WTC11 (cell line): ENCODE results near the gene IGSF1. TPM values are rescaled to one million over a fixed set of nuclear protein-coding genes. Genes with fewer than 3 reads are reported as not detected.
A peak's percentile ranks its signal among the peaks of the same experiment; 100 is the strongest.

ENCODE experiments used
- ATAC-seq: fragments of 200-7000 bp; cut with Tn5 transposase; 2 replicates; pipeline ENCODE4 v1.10.0; 2021; ENCODE audit warnings: mild to moderate bottlenecking, moderate library complexity
- CTCF ChIA-PET: fragments of 300-600 bp; sonication (Branson Sonifier 250); formaldehyde crosslinking; loops from one replicate; lab custom pipeline; 2021; ENCODE audit warnings: antibody characterized with exemption; lab: Charles Lee
- POLR2A ChIA-PET: fragments of 350-600 bp; sonication (Branson Sonifier 250); formaldehyde crosslinking; loops from one replicate; lab custom pipeline; 2021; ENCODE audit warnings: antibody characterized with exemption; lab: Charles Lee
- DNase-seq: peaks from one replicate; pipeline ENCODE4 v3.0.0; 2021; ENCODE audit warnings: low spot score
- H3K27ac Mint-ChIP-seq: 2 replicates; pipeline ENCODE4 v1.8.0; 2021; ENCODE audit warnings: mixed read lengths
- H3K27me3 Mint-ChIP-seq: 2 replicates; pipeline ENCODE4 v1.8.0; 2021; ENCODE audit warnings: low read depth, mild to moderate bottlenecking, moderate library complexity, mixed read lengths
- H3K36me3 Mint-ChIP-seq: 2 replicates; pipeline ENCODE4 v1.8.0; 2021; ENCODE audit warnings: mixed read lengths
- H3K4me1 Mint-ChIP-seq: 2 replicates; pipeline ENCODE4 v1.8.0; 2022; ENCODE audit warnings: mixed read lengths
- H3K4me3 Mint-ChIP-seq: 2 replicates; pipeline ENCODE4 v1.8.0; 2021; ENCODE audit warnings: mild to moderate bottlenecking, moderate library complexity, mixed read lengths
- H3K9me3 Mint-ChIP-seq: 2 replicates; pipeline ENCODE4 v1.8.0; 2021; ENCODE audit warnings: mixed read lengths
- ATF1 ChIP-seq: sonication (generic); formaldehyde crosslinking; IDR thresholded peaks from 2 replicates; pipeline ENCODE4 v1.8.1; 2023; ENCODE audit warnings: mild to moderate bottlenecking, moderate library complexity, missing genetic modification reagents
- CREB1 ChIP-seq: sonication (generic); formaldehyde crosslinking; IDR thresholded peaks from 2 replicates; pipeline ENCODE4 v1.8.0; 2023; ENCODE audit warnings: mild to moderate bottlenecking, missing genetic modification reagents
- EMX1 ChIP-seq: fragments of 250-450 bp; sonication (Bioruptor Pico); IDR thresholded peaks from 2 replicates; pipeline ENCODE4 v1.8.0; 2021; ENCODE audit warnings: mild to moderate bottlenecking
- ESRRA ChIP-seq: sonication (generic); formaldehyde crosslinking; IDR thresholded peaks from 2 replicates; pipeline ENCODE4 v1.8.1; 2022; ENCODE audit warnings: mild to moderate bottlenecking, missing genetic modification reagents, borderline replicate concordance
- FOXK1 ChIP-seq: sonication (generic); formaldehyde crosslinking; IDR thresholded peaks from 2 replicates; pipeline ENCODE4 v1.8.0; 2022; ENCODE audit warnings: mild to moderate bottlenecking, moderate library complexity, missing genetic modification reagents
- FOXP1 ChIP-seq: sonication (generic); formaldehyde crosslinking; IDR thresholded peaks from 2 replicates; pipeline ENCODE4 v1.8.0; 2022; ENCODE audit warnings: missing genetic modification reagents, mild to moderate bottlenecking, moderate library complexity, borderline replicate concordance
- GABPB1 ChIP-seq: sonication (generic); formaldehyde crosslinking; IDR thresholded peaks from 2 replicates; pipeline ENCODE4 v1.8.1; 2023; ENCODE audit warnings: mild to moderate bottlenecking, missing genetic modification reagents
- MXD4 ChIP-seq: fragments of 250-450 bp; sonication (Bioruptor Pico); IDR thresholded peaks from 2 replicates; pipeline ENCODE4 v1.8.0; 2021; ENCODE audit warnings: mild to moderate bottlenecking, moderate library complexity, borderline replicate concordance
- NFE2L1 ChIP-seq: sonication (generic); formaldehyde crosslinking; IDR thresholded peaks from 2 replicates; pipeline ENCODE4 v1.8.1; 2023; ENCODE audit warnings: missing genetic modification reagents
- NFYB ChIP-seq: sonication (generic); formaldehyde crosslinking; conservative IDR thresholded peaks from 2 replicates; pipeline ENCODE4 v1.8.0; 2022; ENCODE audit warnings: low read depth, missing genetic modification reagents
- NR1H2 ChIP-seq: sonication (generic); formaldehyde crosslinking; IDR thresholded peaks from 2 replicates; pipeline ENCODE4 v1.9.0; 2021; ENCODE audit warnings: mild to moderate bottlenecking, moderate library complexity, missing genetic modification reagents
- OVOL2 ChIP-seq: fragments of 250-450 bp; sonication (Bioruptor Pico); IDR thresholded peaks from 2 replicates; pipeline ENCODE4 v1.9.0; 2021; ENCODE audit warnings: mild to moderate bottlenecking, borderline replicate concordance
- SMAD4 ChIP-seq: sonication (generic); formaldehyde crosslinking; IDR thresholded peaks from 2 replicates; pipeline ENCODE4 v1.8.0; 2022; ENCODE audit warnings: mild to moderate bottlenecking, missing genetic modification reagents
- SP1 ChIP-seq: sonication (generic); formaldehyde crosslinking; conservative IDR thresholded peaks from 2 replicates; pipeline ENCODE4 v1.8.1; 2022; ENCODE audit warnings: missing genetic modification reagents
- ZBTB21 ChIP-seq: sonication (generic); formaldehyde crosslinking; IDR thresholded peaks from 2 replicates; pipeline ENCODE4 v1.8.1; 2023; ENCODE audit warnings: mild to moderate bottlenecking, missing genetic modification reagents, borderline replicate concordance
- ZNF138 ChIP-seq: sonication (generic); formaldehyde crosslinking; conservative IDR thresholded peaks from 2 replicates; pipeline ENCODE4 v1.8.1; 2022; ENCODE audit warnings: mild to moderate bottlenecking, moderate library complexity, missing genetic modification reagents
- ZNF396 ChIP-seq: fragments of 250-450 bp; sonication (Bioruptor Pico); IDR thresholded peaks from 2 replicates; pipeline ENCODE4 v1.8.0; 2021; ENCODE audit warnings: mild to moderate bottlenecking, moderate library complexity, borderline replicate concordance
- ZNF416 ChIP-seq: fragments of 250-450 bp; sonication (Bioruptor Pico); IDR thresholded peaks from 2 replicates; pipeline ENCODE4 v1.9.0; 2021; ENCODE audit warnings: mild to moderate bottlenecking, inconsistent platforms
- total RNA-seq: library from RNA; stranded (reverse); gene quantifications from 3 replicates; pipeline ENCODE4 v1.2.3, GENCODE V29; 2021
- TF ChIP-seq, protein P1 (sequence below): sonication (generic); formaldehyde crosslinking; IDR thresholded peaks from 2 replicates; pipeline ENCODE4 v1.8.1; 2023; ENCODE audit warnings: mild to moderate bottlenecking, missing genetic modification reagents
- TF ChIP-seq, protein P2 (sequence below): fragments of 250-450 bp; sonication (Bioruptor Pico); IDR thresholded peaks from 2 replicates; pipeline ENCODE4 v1.8.0; 2021; ENCODE audit warnings: mild to moderate bottlenecking
- TF ChIP-seq, protein P3 (sequence below): sonication (generic); formaldehyde crosslinking; IDR thresholded peaks from 2 replicates; pipeline ENCODE4 v1.8.1; 2022; ENCODE audit warnings: mild to moderate bottlenecking, missing genetic modification reagents, moderate library complexity, borderline replicate concordance
- TF ChIP-seq, protein P4 (sequence below): fragments of 200-600 bp; IDR thresholded peaks from 2 replicates; pipeline ENCODE4 v1.8.0; 2022; ENCODE audit warnings: antibody characterized with exemption
- TF ChIP-seq, protein P5 (sequence below): sonication (generic); formaldehyde crosslinking; IDR thresholded peaks from 2 replicates; pipeline ENCODE4 v1.8.1; 2023; ENCODE audit warnings: mild to moderate bottlenecking, moderate library complexity, missing genetic modification reagents

Gene IGSF1
- total RNA-seq, 1 experiment from 2014 or later, result 16.2 TPM

DNA sequence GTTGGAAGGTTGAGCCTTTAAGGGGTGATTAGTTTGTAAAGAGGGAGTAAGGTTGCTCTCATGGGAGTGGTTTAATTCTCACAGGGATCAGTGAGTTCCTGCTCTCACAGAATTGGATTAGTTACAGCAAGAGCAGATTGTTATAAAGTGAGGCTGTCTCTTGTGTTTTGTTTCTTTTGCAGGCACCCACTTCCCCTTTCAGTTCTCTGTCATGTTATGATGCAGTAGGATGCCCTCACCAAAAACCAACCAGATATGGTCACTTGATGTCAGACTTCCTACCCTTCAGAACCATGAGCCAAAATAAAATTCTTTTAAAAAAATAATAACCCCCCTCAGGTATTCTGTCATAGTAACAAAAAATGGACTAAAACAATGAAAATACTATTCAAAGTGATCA lies 19.9 kb upstream of the IGSF1 start:
- POLR2A ChIA-PET, result no interaction called here
- H3K9me3 Mint-ChIP-seq, result no peaks in the 10 kb centered on the region
- H3K4me1 Mint-ChIP-seq, result peaks cover 19% of the 10 kb centered on the region
- H3K4me3 Mint-ChIP-seq, result no peak overlapping the region
- H3K27me3 Mint-ChIP-seq, result no peaks in the 10 kb centered on the region
- CTCF ChIA-PET, result no interaction called here
- H3K36me3 Mint-ChIP-seq, result no peaks in the 10 kb centered on the region
- no peak overlapping the region for H3K27ac Mint-ChIP-seq
- TF ChIP-seq ATF1 (CRISPR knock-in tag), result no peak
- no peak for TF ChIP-seq FOXP1
- TF ChIP-seq, protein P1, sequence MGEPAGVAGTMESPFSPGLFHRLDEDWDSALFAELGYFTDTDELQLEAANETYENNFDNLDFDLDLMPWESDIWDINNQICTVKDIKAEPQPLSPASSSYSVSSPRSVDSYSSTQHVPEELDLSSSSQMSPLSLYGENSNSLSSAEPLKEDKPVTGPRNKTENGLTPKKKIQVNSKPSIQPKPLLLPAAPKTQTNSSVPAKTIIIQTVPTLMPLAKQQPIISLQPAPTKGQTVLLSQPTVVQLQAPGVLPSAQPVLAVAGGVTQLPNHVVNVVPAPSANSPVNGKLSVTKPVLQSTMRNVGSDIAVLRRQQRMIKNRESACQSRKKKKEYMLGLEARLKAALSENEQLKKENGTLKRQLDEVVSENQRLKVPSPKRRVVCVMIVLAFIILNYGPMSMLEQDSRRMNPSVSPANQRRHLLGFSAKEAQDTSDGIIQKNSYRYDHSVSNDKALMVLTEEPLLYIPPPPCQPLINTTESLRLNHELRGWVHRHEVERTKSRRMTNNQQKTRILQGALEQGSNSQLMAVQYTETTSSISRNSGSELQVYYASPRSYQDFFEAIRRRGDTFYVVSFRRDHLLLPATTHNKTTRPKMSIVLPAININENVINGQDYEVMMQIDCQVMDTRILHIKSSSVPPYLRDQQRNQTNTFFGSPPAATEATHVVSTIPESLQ (CRISPR knock-in tag), result no peak
- TF ChIP-seq, protein P2, sequence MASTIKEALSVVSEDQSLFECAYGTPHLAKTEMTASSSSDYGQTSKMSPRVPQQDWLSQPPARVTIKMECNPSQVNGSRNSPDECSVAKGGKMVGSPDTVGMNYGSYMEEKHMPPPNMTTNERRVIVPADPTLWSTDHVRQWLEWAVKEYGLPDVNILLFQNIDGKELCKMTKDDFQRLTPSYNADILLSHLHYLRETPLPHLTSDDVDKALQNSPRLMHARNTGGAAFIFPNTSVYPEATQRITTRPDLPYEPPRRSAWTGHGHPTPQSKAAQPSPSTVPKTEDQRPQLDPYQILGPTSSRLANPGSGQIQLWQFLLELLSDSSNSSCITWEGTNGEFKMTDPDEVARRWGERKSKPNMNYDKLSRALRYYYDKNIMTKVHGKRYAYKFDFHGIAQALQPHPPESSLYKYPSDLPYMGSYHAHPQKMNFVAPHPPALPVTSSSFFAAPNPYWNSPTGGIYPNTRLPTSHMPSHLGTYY (CRISPR knock-in tag), result no peak
- no peak for TF ChIP-seq EMX1 (CRISPR knock-in tag)
- TF ChIP-seq, protein P3, sequence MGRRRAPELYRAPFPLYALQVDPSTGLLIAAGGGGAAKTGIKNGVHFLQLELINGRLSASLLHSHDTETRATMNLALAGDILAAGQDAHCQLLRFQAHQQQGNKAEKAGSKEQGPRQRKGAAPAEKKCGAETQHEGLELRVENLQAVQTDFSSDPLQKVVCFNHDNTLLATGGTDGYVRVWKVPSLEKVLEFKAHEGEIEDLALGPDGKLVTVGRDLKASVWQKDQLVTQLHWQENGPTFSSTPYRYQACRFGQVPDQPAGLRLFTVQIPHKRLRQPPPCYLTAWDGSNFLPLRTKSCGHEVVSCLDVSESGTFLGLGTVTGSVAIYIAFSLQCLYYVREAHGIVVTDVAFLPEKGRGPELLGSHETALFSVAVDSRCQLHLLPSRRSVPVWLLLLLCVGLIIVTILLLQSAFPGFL (CRISPR knock-in tag), result no peak
- no peak for TF ChIP-seq NR1H2
- no peak for TF ChIP-seq CREB1 (CRISPR knock-in tag)
- no peak for TF ChIP-seq ESRRA (CRISPR knock-in tag)
- no peak for TF ChIP-seq OVOL2
- TF ChIP-seq, protein P4, sequence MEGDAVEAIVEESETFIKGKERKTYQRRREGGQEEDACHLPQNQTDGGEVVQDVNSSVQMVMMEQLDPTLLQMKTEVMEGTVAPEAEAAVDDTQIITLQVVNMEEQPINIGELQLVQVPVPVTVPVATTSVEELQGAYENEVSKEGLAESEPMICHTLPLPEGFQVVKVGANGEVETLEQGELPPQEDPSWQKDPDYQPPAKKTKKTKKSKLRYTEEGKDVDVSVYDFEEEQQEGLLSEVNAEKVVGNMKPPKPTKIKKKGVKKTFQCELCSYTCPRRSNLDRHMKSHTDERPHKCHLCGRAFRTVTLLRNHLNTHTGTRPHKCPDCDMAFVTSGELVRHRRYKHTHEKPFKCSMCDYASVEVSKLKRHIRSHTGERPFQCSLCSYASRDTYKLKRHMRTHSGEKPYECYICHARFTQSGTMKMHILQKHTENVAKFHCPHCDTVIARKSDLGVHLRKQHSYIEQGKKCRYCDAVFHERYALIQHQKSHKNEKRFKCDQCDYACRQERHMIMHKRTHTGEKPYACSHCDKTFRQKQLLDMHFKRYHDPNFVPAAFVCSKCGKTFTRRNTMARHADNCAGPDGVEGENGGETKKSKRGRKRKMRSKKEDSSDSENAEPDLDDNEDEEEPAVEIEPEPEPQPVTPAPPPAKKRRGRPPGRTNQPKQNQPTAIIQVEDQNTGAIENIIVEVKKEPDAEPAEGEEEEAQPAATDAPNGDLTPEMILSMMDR, result no peak
- TF ChIP-seq SMAD4, result no peak
- TF ChIP-seq, all 79 proteins: peak for 0
- DNase-seq (no peak), ATAC-seq (no peak)

DNA sequence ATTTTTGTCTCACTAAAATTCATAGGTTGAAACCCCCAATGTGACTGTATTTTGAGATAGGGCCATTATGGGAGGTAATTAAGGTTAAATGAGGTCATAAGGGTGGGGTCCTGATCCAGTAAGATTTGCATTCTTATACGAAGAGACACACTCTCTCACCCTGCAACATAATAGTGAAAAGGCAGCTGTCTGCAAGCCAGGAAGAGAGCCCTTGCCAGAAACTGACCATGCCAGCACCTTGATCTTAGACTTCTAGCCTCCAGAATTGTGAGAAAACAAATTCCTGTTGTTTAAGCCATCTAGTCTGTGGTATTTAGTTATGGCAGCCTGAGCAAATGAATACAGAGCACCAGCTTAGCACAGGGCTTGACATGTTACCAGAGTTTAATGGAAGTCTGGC lies 17.5 kb upstream of the IGSF1 start:
- Mint-ChIP-seq H3K9me3 (no peaks in the 10 kb centered on the region), H3K36me3 (no peaks in the 10 kb centered on the region), H3K4me1 (peaks cover 19% of the 10 kb centered on the region), H3K27ac (peak overlapping the region; percentile 74; the same call in 1 of the 2 replicates), H3K27me3 (no peaks in the 10 kb centered on the region), H3K4me3 (no peak overlapping the region)
- peak; percentile 55 for ATAC-seq
- DNase-seq, result no peak
- ChIA-PET POLR2A (no interaction called here), CTCF (interaction anchor here (1.0 to 1.4 kb wide), 3 partner anchors 44 to 238 kb away, joined by 3 to 4 read pairs (median 4); no protein-coding TSS in a partner anchor)
- no peak for TF ChIP-seq ZNF138 (CRISPR knock-in tag)

DNA sequence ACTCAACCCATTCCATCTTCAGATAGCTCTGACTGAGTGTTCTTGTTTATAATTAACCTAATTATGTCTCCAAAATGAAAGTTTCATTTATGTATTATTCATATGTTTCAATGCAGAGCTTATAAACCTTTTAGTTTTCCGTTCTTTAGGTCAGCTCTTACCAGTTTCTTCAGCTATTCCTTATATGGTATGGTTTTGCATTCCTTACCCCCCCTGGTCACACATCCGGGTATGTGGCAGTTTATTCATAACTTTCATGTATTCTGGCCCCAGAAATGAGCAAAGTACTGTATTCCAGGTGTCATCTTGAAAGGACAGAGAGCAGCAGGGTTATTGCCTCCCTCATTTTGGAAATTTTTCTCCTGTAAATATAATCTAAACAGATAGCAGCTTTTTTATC lies 16.8 kb upstream of the IGSF1 start:
- no peaks in the 10 kb centered on the region for H3K27me3 Mint-ChIP-seq
- POLR2A ChIA-PET, result interaction anchor here (0.9 kb wide), 1 partner anchor 17 kb away, joined by 3 read pairs; the partner anchor contains the start of gene IGSF1
- H3K4me3 Mint-ChIP-seq, result no peak overlapping the region
- H3K27ac Mint-ChIP-seq, result no peak overlapping the region
- H3K9me3 Mint-ChIP-seq, result no peaks in the 10 kb centered on the region
- H3K4me1 Mint-ChIP-seq, result peaks cover 22% of the 10 kb centered on the region
- peak; percentile 32; the same call in 1 of the 2 replicates for ATAC-seq
- CTCF ChIA-PET, result interaction anchor here (1.0 to 1.4 kb wide), 3 partner anchors 43 to 237 kb away, joined by 3 to 4 read pairs (median 4); no protein-coding TSS in a partner anchor
- H3K36me3 Mint-ChIP-seq, result no peaks in the 10 kb centered on the region
- DNase-seq, result no peak
- no peak for TF ChIP-seq SP1 (CRISPR knock-in tag)
- no peak for TF ChIP-seq NFYB
- no peak for TF ChIP-seq FOXK1
- TF ChIP-seq, protein P5, sequence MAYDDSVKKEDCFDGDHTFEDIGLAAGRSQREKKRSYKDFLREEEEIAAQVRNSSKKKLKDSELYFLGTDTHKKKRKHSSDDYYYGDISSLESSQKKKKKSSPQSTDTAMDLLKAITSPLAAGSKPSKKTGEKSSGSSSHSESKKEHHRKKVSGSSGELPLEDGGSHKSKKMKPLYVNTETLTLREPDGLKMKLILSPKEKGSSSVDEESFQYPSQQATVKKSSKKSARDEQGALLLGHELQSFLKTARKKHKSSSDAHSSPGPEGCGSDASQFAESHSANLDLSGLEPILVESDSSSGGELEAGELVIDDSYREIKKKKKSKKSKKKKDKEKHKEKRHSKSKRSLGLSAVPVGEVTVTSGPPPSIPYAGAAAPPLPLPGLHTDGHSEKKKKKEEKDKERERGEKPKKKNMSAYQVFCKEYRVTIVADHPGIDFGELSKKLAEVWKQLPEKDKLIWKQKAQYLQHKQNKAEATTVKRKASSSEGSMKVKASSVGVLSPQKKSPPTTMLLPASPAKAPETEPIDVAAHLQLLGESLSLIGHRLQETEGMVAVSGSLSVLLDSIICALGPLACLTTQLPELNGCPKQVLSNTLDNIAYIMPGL (CRISPR knock-in tag), result no peak
- no peak for TF ChIP-seq ZBTB21 (CRISPR knock-in tag)
- TF ChIP-seq MXD4, result no peak
- no peak for TF ChIP-seq NFE2L1
- no peak for TF ChIP-seq ZNF416 (CRISPR knock-in tag)
- no peak for TF ChIP-seq ZNF396 (CRISPR knock-in tag)
- TF ChIP-seq GABPB1 (CRISPR knock-in tag), result no peak
